Measurements from ENCODE around the gene TP53I11.

Gene TP53I11

DNA sequence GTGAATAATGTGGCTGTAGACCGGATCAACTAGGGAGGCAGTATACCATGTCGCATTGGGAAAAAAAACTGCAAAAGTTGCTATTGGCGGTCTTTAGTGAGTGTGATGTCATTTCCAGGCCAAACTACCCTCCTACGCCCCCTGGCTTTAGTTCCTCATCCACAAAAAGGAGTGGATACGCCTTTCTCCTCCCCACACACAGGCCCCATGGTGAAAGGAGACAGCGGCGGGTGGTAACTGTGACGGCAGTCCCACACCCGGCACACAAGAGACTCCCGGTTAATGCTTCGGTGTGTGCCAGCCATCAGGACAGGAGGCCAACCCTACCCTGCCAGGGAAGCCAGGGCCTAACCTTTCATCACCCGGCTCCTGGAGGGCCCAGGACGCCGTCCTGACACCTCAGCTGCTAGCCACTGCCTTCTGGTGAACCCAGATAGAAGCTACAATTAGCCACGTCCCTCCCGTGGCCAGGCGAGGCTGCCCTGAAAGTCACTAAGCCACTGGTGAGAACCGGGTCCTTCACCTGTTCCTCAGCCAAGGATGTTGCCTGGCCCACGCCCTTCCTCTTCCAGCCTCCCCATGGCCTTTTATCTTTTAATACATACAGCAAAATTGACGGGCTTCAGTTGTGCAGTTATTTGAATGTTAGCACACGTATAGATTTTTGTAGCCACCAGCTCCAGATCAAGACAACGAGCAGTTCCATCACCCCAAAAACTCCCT lies 10.8 kb downstream of the TP53I11 start:
- no peak for DNase-seq (ENCODE audit: low spot score)
- ChIA-PET POLR2A (ENCODE audit: low non-redundant PET) (no interaction called here), CTCF (interaction anchor here (1.0 to 14.8 kb wide), 4 partner anchors 13 to 163 kb away, joined by 4 to 407 read pairs (median 9); no protein-coding TSS in a partner anchor)
- TF ChIP-seq, protein P1, sequence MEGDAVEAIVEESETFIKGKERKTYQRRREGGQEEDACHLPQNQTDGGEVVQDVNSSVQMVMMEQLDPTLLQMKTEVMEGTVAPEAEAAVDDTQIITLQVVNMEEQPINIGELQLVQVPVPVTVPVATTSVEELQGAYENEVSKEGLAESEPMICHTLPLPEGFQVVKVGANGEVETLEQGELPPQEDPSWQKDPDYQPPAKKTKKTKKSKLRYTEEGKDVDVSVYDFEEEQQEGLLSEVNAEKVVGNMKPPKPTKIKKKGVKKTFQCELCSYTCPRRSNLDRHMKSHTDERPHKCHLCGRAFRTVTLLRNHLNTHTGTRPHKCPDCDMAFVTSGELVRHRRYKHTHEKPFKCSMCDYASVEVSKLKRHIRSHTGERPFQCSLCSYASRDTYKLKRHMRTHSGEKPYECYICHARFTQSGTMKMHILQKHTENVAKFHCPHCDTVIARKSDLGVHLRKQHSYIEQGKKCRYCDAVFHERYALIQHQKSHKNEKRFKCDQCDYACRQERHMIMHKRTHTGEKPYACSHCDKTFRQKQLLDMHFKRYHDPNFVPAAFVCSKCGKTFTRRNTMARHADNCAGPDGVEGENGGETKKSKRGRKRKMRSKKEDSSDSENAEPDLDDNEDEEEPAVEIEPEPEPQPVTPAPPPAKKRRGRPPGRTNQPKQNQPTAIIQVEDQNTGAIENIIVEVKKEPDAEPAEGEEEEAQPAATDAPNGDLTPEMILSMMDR (conservative IDR thresholded peaks at IDR 0.05; ENCODE audit: low read depth), result no peak
- peak overlapping the region; percentile 70 for H3K27ac ChIP-seq

DNA sequence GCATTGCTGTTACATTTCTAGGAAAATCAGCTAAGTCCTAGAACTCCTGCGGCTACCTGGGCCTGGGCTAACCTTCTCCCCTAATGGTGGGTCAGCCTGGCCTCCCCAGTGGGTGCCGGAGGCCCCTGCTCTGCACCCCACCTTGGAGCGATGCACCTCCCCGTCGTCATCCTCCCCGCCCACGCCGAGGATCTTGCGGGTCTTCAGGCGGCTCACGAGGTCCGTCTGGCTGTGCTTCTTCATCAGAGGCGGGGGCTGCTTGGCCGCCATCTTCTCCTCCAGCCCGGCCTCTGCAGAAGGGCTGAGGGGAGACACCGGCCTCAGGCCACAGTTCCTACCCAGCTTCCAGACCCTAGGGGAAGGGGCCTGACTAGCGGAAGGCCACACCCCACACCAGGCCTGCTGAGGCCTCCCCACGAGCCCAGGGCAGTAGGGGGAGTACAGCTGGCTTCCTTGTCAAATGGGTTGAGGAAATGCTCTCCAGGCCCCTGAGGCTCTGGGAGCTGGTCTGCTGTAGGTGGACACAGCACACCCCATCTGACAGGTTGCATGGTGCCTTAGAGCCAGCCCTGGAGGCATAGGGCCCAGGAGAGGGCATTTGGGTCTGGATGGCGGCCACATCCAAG lies 12.5 kb downstream of the TP53I11 start:
- CTCF ChIA-PET, result interaction anchor here (1.0 to 14.8 kb wide), 5 partner anchors 9 to 165 kb away, joined by 5 to 407 read pairs (median 5); no protein-coding TSS in a partner anchor
- DNase-seq (ENCODE audit: low spot score), result no peak
- peak overlapping the region; percentile 70 for H3K27ac ChIP-seq
- POLR2A ChIA-PET (ENCODE audit: low non-redundant PET), result no interaction called here
- TF ChIP-seq, protein P1 (conservative IDR thresholded peaks at IDR 0.05; ENCODE audit: low read depth), result no peak

DNA sequence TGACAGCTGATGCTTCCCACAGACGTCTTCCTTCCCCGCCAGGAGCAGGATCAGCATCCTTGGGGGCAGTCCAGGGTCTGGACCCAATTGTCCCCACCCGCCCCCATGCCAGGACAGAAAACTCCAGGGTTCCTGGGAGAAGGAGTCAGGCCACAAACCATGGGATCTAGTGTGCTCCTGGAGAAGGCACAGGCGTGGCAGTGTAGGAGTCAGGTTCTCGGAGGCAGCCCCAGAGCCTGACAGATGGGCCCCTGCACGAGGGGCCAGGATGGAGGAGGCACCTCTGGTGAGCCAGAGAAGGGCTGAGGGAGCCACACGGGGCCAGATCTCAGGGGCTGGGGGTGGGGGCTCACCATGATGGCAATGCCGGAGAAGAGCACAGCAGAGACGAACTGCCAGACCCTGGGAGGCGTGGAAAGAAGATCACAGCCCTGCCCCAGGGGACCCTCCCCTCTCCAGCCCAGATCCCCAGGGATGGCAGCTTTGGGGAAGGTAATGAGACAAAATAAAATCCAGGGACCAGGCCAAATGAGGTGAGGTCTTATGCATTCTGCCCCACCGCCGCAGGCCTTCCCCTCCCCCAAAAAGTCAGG lies 13.6 kb downstream of the TP53I11 start:
- TF ChIP-seq, protein P1 (conservative IDR thresholded peaks at IDR 0.05; ENCODE audit: low read depth), result no peak
- no peak for DNase-seq (ENCODE audit: low spot score)
- ChIA-PET POLR2A (ENCODE audit: low non-redundant PET) (no interaction called here), CTCF (interaction anchor here (0.6 to 14.8 kb wide), 21 partner anchors 8 to 532 kb away, joined by 3 to 407 read pairs (median 5); no protein-coding TSS in a partner anchor)
- peak overlapping the region; percentile 70 for H3K27ac ChIP-seq

DNA sequence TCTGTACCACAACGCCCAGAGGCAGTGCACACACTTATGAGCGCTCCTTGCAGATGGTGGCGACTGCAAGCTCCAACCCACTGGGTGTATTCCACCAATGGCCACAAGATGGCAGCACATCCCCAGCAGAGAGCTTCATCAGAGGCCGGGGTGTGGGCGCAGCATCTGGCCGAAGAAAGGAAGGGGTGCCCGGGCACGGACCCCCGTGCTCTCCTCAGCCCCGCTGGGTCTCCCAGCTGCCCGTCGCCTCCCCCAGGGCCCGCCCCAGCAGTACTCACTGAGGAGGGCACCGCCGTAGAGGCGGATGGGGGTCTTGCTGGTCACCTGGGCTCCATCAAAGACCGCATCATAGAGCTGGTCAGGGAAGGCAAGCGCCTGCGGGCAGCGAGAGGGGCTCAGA lies 14.2 kb downstream of the TP53I11 start:
- CTCF ChIA-PET, result interaction anchor here (0.5 to 14.8 kb wide), 26 partner anchors 8 to 1223 kb away, joined by 3 to 407 read pairs (median 4); no protein-coding TSS in a partner anchor
- H3K27ac ChIP-seq, result peak overlapping the region; percentile 70
- DNase-seq (ENCODE audit: low spot score), result peak; percentile 68
- TF ChIP-seq, protein P1 (conservative IDR thresholded peaks at IDR 0.05; ENCODE audit: low read depth), result peak; percentile 90
- POLR2A ChIA-PET (ENCODE audit: low non-redundant PET), result no interaction called here

DNA sequence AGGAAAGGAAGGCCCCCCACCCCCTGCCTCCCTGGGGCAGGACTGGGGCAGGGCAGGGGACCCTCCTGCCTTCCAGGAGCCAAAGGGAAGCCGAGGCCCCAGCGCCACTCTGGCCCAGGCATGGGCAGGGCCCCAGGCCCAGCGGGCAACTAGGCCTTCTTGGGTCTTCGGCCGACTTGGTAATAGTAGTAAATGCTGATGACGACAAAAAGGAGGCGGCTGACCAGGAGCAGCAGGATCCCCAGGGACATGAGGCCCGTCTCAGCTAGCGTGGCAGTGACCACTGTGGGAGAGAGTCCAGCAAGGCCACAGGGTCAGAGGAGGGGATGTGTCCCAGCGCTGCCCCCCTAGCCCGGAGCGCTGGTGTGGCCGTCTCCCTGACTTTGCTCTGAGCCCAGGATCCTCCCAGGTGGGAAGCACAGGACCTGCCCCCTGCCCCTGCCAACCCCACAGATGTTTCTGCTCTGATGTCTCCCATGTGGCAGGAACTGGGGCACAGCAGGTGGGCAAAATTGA lies 15.9 kb downstream of the TP53I11 start:
- ChIA-PET CTCF (interaction anchor here (0.6 to 14.8 kb wide), 2 partner anchors 168 to 405 kb away, joined by 5 to 407 read pairs; no protein-coding TSS in a partner anchor), POLR2A (ENCODE audit: low non-redundant PET) (no interaction called here)
- no peak for DNase-seq (ENCODE audit: low spot score)
- TF ChIP-seq, protein P1 (conservative IDR thresholded peaks at IDR 0.05; ENCODE audit: low read depth), result no peak
- H3K27ac ChIP-seq, result peak overlapping the region; percentile 70

DNA sequence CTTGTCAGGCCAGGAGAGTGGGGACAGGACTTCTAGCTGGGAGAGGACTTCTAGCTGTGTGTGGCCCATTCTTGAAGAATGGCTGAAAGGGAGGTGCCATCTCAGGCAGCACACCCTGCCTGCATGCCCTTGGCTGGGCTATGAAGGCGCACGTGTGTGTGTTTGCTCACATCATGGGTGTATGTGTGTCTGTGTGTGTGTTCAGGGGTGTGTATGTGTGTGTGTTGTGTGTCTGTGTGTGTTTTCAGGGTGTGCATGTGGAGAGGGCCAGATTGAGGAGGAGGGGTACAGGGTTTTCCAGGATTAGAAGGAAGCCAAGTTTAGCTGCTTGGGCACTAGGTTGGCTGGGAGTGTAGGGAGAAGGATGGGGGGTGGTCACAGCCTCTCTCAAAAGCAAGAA lies 16.6 kb downstream of the TP53I11 start:
- peak overlapping the region; percentile 70 for H3K27ac ChIP-seq
- no peak for DNase-seq (ENCODE audit: low spot score)
- ChIA-PET CTCF (interaction anchor here (0.6 to 14.8 kb wide), 2 partner anchors 169 to 406 kb away, joined by 5 to 407 read pairs; no protein-coding TSS in a partner anchor), POLR2A (ENCODE audit: low non-redundant PET) (no interaction called here)
- TF ChIP-seq, protein P1 (conservative IDR thresholded peaks at IDR 0.05; ENCODE audit: low read depth), result no peak
